ENCODE measurements around the gene LGALS16.

Gene LGALS16

GRCh38 chr19:39696387-39696786 is 40.7 kb downstream of the LGALS16 start:
- H3K27me3 ChIP-seq (replicated peaks; ENCODE audit: control insufficient read depth, insufficient read depth, low read length), result no peaks in the 10 kb centered on the region
- no peak for TF ChIP-seq CTCF (IDR thresholded peaks at IDR 0.05; ENCODE audit: insufficient read depth, low read length, poor library complexity, severe bottlenecking)

GRCh38 chr19:39698535-39698934 is 42.8 kb downstream of the LGALS16 start:
- no peak for DNase-seq (ENCODE audit: extremely low read depth, insufficient read length)
- H3K36me3 ChIP-seq (ENCODE audit: control insufficient read depth, insufficient read depth, low read length), result no peaks in the 10 kb centered on the region
- no peak overlapping the region for H3K4me3 ChIP-seq (replicated peaks; ENCODE audit: low read depth, low read length)
- TF ChIP-seq CTCF (IDR thresholded peaks at IDR 0.05; ENCODE audit: insufficient read depth, low read length, poor library complexity, severe bottlenecking), result no peak
- no peaks in the 10 kb centered on the region for H3K27me3 ChIP-seq (replicated peaks; ENCODE audit: control insufficient read depth, insufficient read depth, low read length)

More at GRCh38 chr19:39696387-39696786, 40.7 kb downstream of the LGALS16 start:
- Histone ChIP-seq H3K36me3 (ENCODE audit: control insufficient read depth, insufficient read depth, low read length) (no peaks in the 10 kb centered on the region), H3K4me3 (replicated peaks; ENCODE audit: low read depth, low read length) (no peak overlapping the region)
- no peak for DNase-seq (ENCODE audit: extremely low read depth, insufficient read length)

GRCh38 chr19:39701291-39701690 is 45.6 kb downstream of the LGALS16 start:
- DNase-seq (ENCODE audit: extremely low read depth, insufficient read length), result no peak
- no peak for TF ChIP-seq CTCF (IDR thresholded peaks at IDR 0.05; ENCODE audit: insufficient read depth, low read length, poor library complexity, severe bottlenecking)
- Histone ChIP-seq H3K36me3 (ENCODE audit: control insufficient read depth, insufficient read depth, low read length) (no peaks in the 10 kb centered on the region), H3K4me3 (replicated peaks; ENCODE audit: low read depth, low read length) (no peak overlapping the region), H3K27me3 (replicated peaks; ENCODE audit: control insufficient read depth, insufficient read depth, low read length) (no peaks in the 10 kb centered on the region)

- TF ChIP-seq CTCF (IDR thresholded peaks at IDR 0.05; ENCODE audit: insufficient read depth, low read length, poor library complexity, severe bottlenecking), result no peak
- H3K27me3 ChIP-seq (replicated peaks; ENCODE audit: control insufficient read depth, insufficient read depth, low read length), result no peaks in the 10 kb centered on the region
- H3K4me3 ChIP-seq (replicated peaks; ENCODE audit: low read depth, low read length), result no peak within 1 kb of the TSS
- no peaks in the 10 kb centered on the region for H3K36me3 ChIP-seq (ENCODE audit: control insufficient read depth, insufficient read depth, low read length)
- no peak for DNase-seq (ENCODE audit: extremely low read depth, insufficient read length)
Observed at GRCh38 chr19:39704181-39705044, 48.7 kb downstream of the LGALS16 start, which contains the start of gene LGALS14. Gene LGALS14 (plus strand): TSS chr19:39704481. CDS start chr19:39704529, 48 bp downstream.

- Histone ChIP-seq H3K27me3 (replicated peaks; ENCODE audit: control insufficient read depth, insufficient read depth, low read length) (no peaks in the 10 kb centered on the region), H3K36me3 (ENCODE audit: control insufficient read depth, insufficient read depth, low read length) (no peaks in the 10 kb centered on the region), H3K4me3 (replicated peaks; ENCODE audit: low read depth, low read length) (no peak overlapping the region)
- DNase-seq (ENCODE audit: extremely low read depth, insufficient read length), result no peak
- TF ChIP-seq CTCF (IDR thresholded peaks at IDR 0.05; ENCODE audit: insufficient read depth, low read length, poor library complexity, severe bottlenecking), result no peak
Observed at GRCh38 chr19:39705578-39706188, 50.0 kb downstream of the LGALS16 start.
